ENCODE measurements around the gene OTOS. TPM values are rescaled to one million over a fixed set of nuclear protein-coding genes. Genes with fewer than 3 reads are reported as not detected.
A peak's percentile ranks its signal among the peaks of the same experiment; 100 is the strongest.

OTOS gene
- total RNA-seq, 1 donor from 2014 or later = not detected

DNA sequence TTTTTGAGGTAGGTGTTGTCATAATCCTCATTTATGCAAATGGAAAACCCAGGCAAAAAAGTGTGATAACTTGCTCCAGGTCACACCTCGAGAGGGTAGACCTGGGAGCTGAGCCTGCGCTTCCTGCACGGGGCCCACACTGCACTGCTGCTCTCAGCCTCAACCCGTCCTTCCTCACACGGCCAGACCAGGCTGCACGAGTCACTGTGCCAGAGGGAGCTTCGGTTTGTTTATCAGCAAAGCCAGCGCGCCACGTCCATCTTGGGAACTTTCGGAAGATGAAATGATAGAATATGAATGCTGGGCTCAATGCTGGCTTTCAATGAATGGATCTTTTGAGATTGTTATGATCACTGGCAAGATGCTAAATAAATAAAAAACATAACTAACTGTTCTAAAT is 18.8 kb downstream of the OTOS start:
- Histone ChIP-seq H3K36me3 (peaks cover 3% of the 10 kb centered on the region), H3K4me3 (no peak overlapping the region), H3K27me3 (ENCODE audit: low read depth) (no peaks in the 10 kb centered on the region), H3K4me1 (no peaks in the 10 kb centered on the region), H3K9me3 (no peaks in the 10 kb centered on the region), H3K27ac (no peak overlapping the region)
- intact Hi-C loops (cut with DNase I) = no loop called here
- DNase-seq (peak; percentile 25), ATAC-seq (no peak)
- TF ChIP-seq, protein P1, sequence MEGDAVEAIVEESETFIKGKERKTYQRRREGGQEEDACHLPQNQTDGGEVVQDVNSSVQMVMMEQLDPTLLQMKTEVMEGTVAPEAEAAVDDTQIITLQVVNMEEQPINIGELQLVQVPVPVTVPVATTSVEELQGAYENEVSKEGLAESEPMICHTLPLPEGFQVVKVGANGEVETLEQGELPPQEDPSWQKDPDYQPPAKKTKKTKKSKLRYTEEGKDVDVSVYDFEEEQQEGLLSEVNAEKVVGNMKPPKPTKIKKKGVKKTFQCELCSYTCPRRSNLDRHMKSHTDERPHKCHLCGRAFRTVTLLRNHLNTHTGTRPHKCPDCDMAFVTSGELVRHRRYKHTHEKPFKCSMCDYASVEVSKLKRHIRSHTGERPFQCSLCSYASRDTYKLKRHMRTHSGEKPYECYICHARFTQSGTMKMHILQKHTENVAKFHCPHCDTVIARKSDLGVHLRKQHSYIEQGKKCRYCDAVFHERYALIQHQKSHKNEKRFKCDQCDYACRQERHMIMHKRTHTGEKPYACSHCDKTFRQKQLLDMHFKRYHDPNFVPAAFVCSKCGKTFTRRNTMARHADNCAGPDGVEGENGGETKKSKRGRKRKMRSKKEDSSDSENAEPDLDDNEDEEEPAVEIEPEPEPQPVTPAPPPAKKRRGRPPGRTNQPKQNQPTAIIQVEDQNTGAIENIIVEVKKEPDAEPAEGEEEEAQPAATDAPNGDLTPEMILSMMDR (IDR thresholded peaks at IDR 0.05) = no peak

DNA sequence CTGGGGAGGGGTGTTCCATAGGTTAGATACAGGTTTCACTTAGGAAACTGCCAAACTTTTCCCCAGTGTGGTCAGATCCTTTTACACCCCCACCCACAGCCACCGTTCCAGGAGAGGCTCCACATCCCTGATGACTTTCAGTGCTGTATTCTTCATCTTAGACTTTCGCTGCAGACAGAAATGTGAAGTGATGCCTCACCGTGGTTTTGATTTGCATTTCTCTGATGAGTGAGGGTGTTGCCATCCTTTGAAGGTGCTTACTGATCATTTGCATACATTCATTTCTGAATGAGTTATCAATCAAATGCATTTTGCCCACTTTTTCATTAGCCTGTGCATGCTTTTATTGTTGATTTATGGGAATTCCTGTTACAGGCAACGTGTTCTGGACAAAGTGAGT is 19.3 kb downstream of the OTOS start:
- Histone ChIP-seq H3K4me1 (no peaks in the 10 kb centered on the region), H3K27me3 (ENCODE audit: low read depth) (no peaks in the 10 kb centered on the region), H3K36me3 (no peaks in the 10 kb centered on the region), H3K4me3 (no peak overlapping the region), H3K27ac (no peak overlapping the region), H3K9me3 (no peaks in the 10 kb centered on the region)
- DNase-seq (no peak), ATAC-seq (no peak)
- TF ChIP-seq, protein P1 (IDR thresholded peaks at IDR 0.05) = no peak
- intact Hi-C loops (cut with DNase I) = no loop called here

DNA sequence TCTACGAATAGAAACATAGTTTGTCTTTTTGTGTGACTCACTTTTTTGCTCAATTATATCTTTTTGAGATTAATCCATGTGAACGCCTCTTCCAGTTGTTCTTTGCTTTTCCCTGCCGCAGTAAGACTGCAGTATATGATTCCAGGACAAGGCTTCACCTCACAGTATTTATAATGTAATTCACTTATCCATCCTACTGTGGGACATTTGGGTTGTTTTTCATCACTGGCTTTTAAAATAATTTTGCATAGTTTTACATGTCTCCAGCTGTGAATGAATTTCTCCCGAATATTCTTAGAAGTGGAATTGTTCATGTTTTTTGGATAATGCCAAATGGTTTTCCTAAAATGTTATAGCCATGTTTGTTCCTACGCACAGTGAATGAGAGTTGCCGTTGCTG is 26.2 kb downstream of the OTOS start:
- DNase-seq (no peak), ATAC-seq (no peak)
- Histone ChIP-seq H3K4me3 (no peak overlapping the region), H3K27ac (no peak overlapping the region), H3K36me3 (no peaks in the 10 kb centered on the region), H3K27me3 (ENCODE audit: low read depth) (no peaks in the 10 kb centered on the region), H3K9me3 (no peaks in the 10 kb centered on the region), H3K4me1 (no peaks in the 10 kb centered on the region)
- TF ChIP-seq, protein P1 (IDR thresholded peaks at IDR 0.05) = no peak
- intact Hi-C loops (cut with DNase I) = no loop called here

DNA sequence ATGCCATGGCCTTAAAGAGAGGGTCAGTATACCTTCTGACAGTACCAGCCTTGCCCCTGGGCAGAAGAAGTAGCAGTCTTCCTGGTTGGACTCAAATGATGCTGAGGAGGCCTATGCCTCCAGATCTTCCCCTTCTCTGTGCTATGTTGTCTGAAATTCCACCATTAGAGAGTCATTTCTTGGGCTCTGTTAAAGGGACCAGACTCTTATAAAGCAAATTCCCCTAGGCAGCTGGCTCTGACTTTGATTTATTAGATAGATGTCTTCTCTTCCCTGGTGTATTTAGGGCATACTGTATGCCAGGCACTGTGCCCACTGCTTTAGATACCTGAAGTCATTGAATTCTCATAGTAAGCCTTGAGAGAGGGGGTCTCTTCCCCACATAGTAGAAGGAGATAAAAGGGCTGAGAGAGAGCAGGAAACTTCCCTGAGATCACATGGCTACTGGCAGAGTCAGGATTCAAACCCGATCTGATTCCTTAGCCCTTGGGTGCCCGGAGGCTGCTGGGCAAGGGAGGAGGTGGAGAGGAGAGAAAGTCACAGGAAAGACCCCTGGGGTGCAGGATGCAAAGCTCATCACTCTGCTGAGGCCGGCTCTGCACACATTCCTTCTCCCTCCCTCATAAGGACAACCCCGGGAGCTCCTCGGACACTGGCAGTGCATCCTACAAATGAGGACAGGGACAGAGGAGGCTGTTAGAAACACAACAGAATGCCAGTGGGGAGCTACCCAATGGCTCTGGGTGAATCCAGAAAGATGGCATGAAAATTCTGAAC is 27.4 kb downstream of the OTOS start:
- Histone ChIP-seq H3K27ac (no peak overlapping the region), H3K27me3 (ENCODE audit: low read depth) (no peaks in the 10 kb centered on the region), H3K4me3 (no peak overlapping the region), H3K4me1 (no peaks in the 10 kb centered on the region), H3K36me3 (no peaks in the 10 kb centered on the region), H3K9me3 (no peaks in the 10 kb centered on the region)
- no peak for DNase-seq
- TF ChIP-seq, protein P1 (IDR thresholded peaks at IDR 0.05) = no peak
- no peak for ATAC-seq
- intact Hi-C loops (cut with DNase I) = no loop called here

DNA sequence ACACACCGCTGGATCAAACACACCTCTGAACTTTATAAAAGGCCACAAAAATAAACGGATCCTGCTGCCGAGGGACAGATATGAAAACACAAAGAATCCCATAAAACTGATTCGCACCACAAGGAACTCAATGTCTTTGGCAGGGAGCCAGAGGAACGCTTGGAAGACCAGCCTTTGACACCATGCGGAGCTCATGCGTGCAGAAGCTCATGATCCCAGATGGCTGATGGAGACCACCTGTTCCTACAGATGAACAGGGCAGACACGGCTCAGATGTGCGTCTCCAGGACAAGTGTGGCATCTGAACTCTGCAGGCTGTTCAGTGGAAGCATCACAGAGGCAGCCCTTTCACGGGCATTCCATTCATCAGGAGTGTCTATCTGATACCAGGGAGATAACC is 29.2 kb downstream of the OTOS start:
- H3K9me3 ChIP-seq = no peaks in the 10 kb centered on the region
- DNase-seq = no peak
- ATAC-seq = no peak
- TF ChIP-seq, protein P1 (IDR thresholded peaks at IDR 0.05) = no peak
- H3K4me1 ChIP-seq = no peaks in the 10 kb centered on the region
- intact Hi-C loops (cut with DNase I) = no loop called here
- H3K4me3 ChIP-seq = no peak overlapping the region
- no peak overlapping the region for H3K27ac ChIP-seq
- no peaks in the 10 kb centered on the region for H3K36me3 ChIP-seq
- H3K27me3 ChIP-seq (ENCODE audit: low read depth) = peaks cover 4% of the 10 kb centered on the region

Measured in lower lobe of right lung (tissue), 2 donors.